HepG2 (cell line): ENCODE results near the gene C2orf92. TPM values are rescaled to one million over a fixed set of nuclear protein-coding genes. Genes with fewer than 3 reads are reported as not detected.

Experiments
- AHDC1 ChIP-seq: sonication (generic); formaldehyde crosslinking; IDR thresholded peaks from 2 replicates; pipeline ENCODE4 v1.5.1; 2020; ENCODE audit warnings: mild to moderate bottlenecking, missing genetic modification reagents, borderline replicate concordance
- FUBP1 ChIP-seq: sonication (generic); formaldehyde crosslinking; IDR thresholded peaks from 2 replicates; pipeline ENCODE4 v1.5.1; 2020; ENCODE audit warnings: missing genetic modification reagents, mild to moderate bottlenecking, borderline replicate concordance
- GZF1 ChIP-seq: sonication (generic); formaldehyde crosslinking; IDR thresholded peaks from 2 replicates; pipeline ENCODE4 v1.5.1; 2020; ENCODE audit warnings: mild to moderate bottlenecking, missing genetic modification reagents
- HINFP ChIP-seq: sonication (generic); formaldehyde crosslinking; IDR thresholded peaks from 2 replicates; pipeline ENCODE4 v1.4.0; 2020; ENCODE audit warnings: low read depth, mild to moderate bottlenecking, missing genetic modification reagents
- IKZF1 ChIP-seq: fragments of 450-650 bp; IDR thresholded peaks from 2 replicates; pipeline ENCODE4 v1.7.1; 2016
- KDM3A ChIP-seq: IDR thresholded peaks from 2 replicates; pipeline ENCODE4 v1.6.1; 2018; ENCODE audit warnings: low read depth, missing compliant biosample characterization
- MLLT10 ChIP-seq: sonication (generic); formaldehyde crosslinking; IDR thresholded peaks from 2 replicates; pipeline ENCODE4 v1.4.0; 2020; ENCODE audit warnings: missing genetic modification reagents
- NFATC3 ChIP-seq: sonication (generic); formaldehyde crosslinking; IDR thresholded peaks from 2 replicates; pipeline ENCODE4 v1.5.1; 2020; ENCODE audit warnings: mild to moderate bottlenecking, missing genetic modification reagents
- PCBP2 ChIP-seq: fragments of 200-400 bp; formaldehyde crosslinking; optimal IDR thresholded peaks from 2 replicates; pipeline ENCODE3; 2018; ENCODE audit warnings: low read length, low read depth; ENCODE audit not compliant: poor library complexity, severe bottlenecking
- RAD51 ChIP-seq: fragments of 450-650 bp; IDR thresholded peaks from 2 replicates; pipeline ENCODE4 v1.6.1; 2016; ENCODE audit warnings: borderline replicate concordance
- RFXAP ChIP-seq: sonication (generic); formaldehyde crosslinking; IDR thresholded peaks from 2 replicates; pipeline ENCODE4 v1.4.0; 2020; ENCODE audit warnings: missing genetic modification reagents, borderline replicate concordance
- SMYD3 ChIP-seq: sonication (generic); formaldehyde crosslinking; IDR thresholded peaks from 2 replicates; pipeline ENCODE4 v1.8.1; 2023; ENCODE audit warnings: mild to moderate bottlenecking, missing genetic modification reagents
- TBL1XR1 ChIP-seq: fragments of 150-350 bp; IDR thresholded peaks from 2 replicates; pipeline ENCODE4 v1.6.1; 2014; ENCODE audit warnings: borderline replicate concordance, low read length; ENCODE audit not compliant: partially characterized antibody
- ZEB1 ChIP-seq: IDR thresholded peaks from 2 replicates; pipeline ENCODE4 v1.6.1; 2012; ENCODE audit warnings: mild to moderate bottlenecking, low read depth, inconsistent platforms; ENCODE audit not compliant: insufficient replicate concordance
- ZNF230 ChIP-seq: sonication (generic); formaldehyde crosslinking; IDR thresholded peaks from 2 replicates; pipeline ENCODE4 v1.4.0; 2020; ENCODE audit warnings: mild to moderate bottlenecking, missing genetic modification reagents
- ZNF232 ChIP-seq: sonication (generic); formaldehyde crosslinking; IDR thresholded peaks from 2 replicates; pipeline ENCODE4 v1.4.0; 2020; ENCODE audit warnings: missing genetic modification reagents, borderline replicate concordance
- ZNF329 ChIP-seq: sonication (generic); formaldehyde crosslinking; IDR thresholded peaks from 2 replicates; pipeline ENCODE4 v1.9.0; 2021; ENCODE audit warnings: low read depth, mild to moderate bottlenecking, missing genetic modification reagents
- ZNF672 ChIP-seq: sonication (generic); formaldehyde crosslinking; IDR thresholded peaks from 2 replicates; pipeline ENCODE4 v1.8.1; 2022; ENCODE audit warnings: missing genetic modification reagents
- ZSCAN25 ChIP-seq: sonication (generic); formaldehyde crosslinking; IDR thresholded peaks from 2 replicates; pipeline ENCODE4 v1.8.0; 2022; ENCODE audit warnings: mild to moderate bottlenecking, missing genetic modification reagents
- polyA plus RNA-seq, 8 experiments: library from polyadenylated mRNA; depleted of rRNA in 3 of 8; stranded (reverse) in 7 of 8; unstranded in 1 of 8; fragments of >200 nt; fragmentation: Illumina TruSeq in 4 of 8; extraction: Trizol in 4 of 8; gene quantifications; 2 replicates each; pipeline versions ENCODE4 v1.2.1 to v1.2.3, GENCODE V29; 2011 to 2016; ENCODE audit warnings: low read depth in 4 of 8, missing spikeins in 1 of 8, mixed read lengths in 1 of 8; ENCODE audit not compliant: insufficient read depth in 1 of 8
- total RNA-seq, 5 experiments: library from RNA; depleted of rRNA; stranded (reverse); fragments of >200 nt; fragmentation: Illumina TruSeq; extraction: Trizol; gene quantifications; 2 replicates each; pipeline ENCODE4 v1.2.3, GENCODE V29; 2016; ENCODE audit warnings: low read depth in 1 of 5
- TF ChIP-seq, protein P1 (sequence below): sonication (generic); formaldehyde crosslinking; IDR thresholded peaks from 2 replicates; pipeline ENCODE4 v1.5.1; 2020; ENCODE audit warnings: missing genetic modification reagents, mild to moderate bottlenecking, borderline replicate concordance

The C2orf92 gene
- total and polyA plus RNA-seq, 2 of the 13 experiments (the other 11 are each of a cell fraction or from before 2014, with no cell fraction given) = 4.9 to 5.0 TPM

DNA sequence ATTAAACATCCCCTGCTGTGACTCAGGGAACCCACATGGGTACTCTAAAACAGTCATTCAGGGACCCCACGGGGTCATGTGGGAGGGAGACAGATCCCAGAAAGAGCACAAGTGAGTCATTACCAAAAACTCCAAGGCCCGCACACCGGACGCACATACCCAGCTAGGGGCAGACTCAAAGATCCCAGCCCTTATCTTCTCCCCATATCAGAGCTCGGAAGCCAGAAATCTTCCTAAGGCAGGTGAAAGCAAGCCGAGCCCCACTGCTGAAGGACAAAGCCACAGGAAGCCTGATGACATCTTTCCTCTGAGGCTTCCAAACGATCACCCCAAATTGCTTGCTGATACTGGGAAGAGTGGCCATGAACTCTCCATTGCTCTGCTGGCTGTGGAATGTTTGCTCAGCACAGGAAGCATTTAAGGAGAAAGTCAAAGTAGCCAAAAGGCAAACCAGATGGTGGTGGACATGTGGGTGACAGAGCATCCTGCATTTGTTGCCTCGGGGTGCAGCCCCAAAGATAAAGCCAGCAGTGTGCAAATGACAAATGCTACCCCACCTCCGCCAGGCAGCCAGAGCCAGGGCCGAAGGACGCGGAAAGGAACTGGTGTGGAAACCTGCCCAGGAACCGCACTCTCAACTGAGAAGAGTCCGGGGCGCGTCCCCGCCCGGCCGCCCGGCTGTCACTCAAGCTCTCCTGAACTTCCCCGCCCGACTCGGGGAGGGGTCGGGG is 6.5 kb upstream of the C2orf92 start (continued):
- no peak for TF ChIP-seq AHDC1 (CRISPR knock-in tag)
- no peak for TF ChIP-seq FUBP1 (CRISPR knock-in tag)
- no peak for TF ChIP-seq ZNF672 (CRISPR knock-in tag)
- peak; percentile 61; the same call in 1 of the 2 replicates for TF ChIP-seq ZNF230 (CRISPR knock-in tag)
- no peak for TF ChIP-seq PCBP2
- TF ChIP-seq ZSCAN25 (CRISPR knock-in tag) = peak; percentile 68; the same call in 1 of the 2 replicates
- TF ChIP-seq GZF1 = 0 out of 2 replicates have a peak, but pooled peaks have one; percentile 43
- TF ChIP-seq MLLT10 = no peak
- no peak for TF ChIP-seq SMYD3 (CRISPR knock-in tag)
- TF ChIP-seq NFATC3 (CRISPR knock-in tag) = no peak
- no peak for TF ChIP-seq HINFP
- no peak for TF ChIP-seq ZNF329 (CRISPR knock-in tag)
- TF ChIP-seq TBL1XR1 = no peak
- peak; percentile 9 for TF ChIP-seq ZEB1
- TF ChIP-seq ZNF232 (CRISPR knock-in tag) = no peak; the same call in 1 of the 2 replicates
- TF ChIP-seq, protein P1, sequence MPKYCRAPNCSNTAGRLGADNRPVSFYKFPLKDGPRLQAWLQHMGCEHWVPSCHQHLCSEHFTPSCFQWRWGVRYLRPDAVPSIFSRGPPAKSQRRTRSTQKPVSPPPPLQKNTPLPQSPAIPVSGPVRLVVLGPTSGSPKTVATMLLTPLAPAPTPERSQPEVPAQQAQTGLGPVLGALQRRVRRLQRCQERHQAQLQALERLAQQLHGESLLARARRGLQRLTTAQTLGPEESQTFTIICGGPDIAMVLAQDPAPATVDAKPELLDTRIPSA (CRISPR knock-in tag) = no peak
- TF ChIP-seq KDM3A (CRISPR knock-in tag) = 0 out of 2 replicates have a peak, but pooled peaks have one; percentile 25
- TF ChIP-seq RAD51 = no peak
- TF ChIP-seq RFXAP (CRISPR knock-in tag) = peak; percentile 73; the same call in 1 of the 2 replicates
- TF ChIP-seq IKZF1 = no peak
